Neural cell (in vitro differentiated cells): ENCODE results near the gene CPSF4L.

Source experiments
- CTCF ChIP-seq: fragments of 450-650 bp; IDR thresholded peaks from 2 replicates; pipeline ENCODE4 v1.5.1; 2014; ENCODE audit warnings: antibody characterized with exemption, mild to moderate bottlenecking, moderate library complexity; ENCODE audit not compliant: poor library complexity, severe bottlenecking
- TAF1 ChIP-seq: IDR thresholded peaks from 2 replicates; pipeline ENCODE4 v1.6.1; 2012; ENCODE audit warnings: low read depth
- TF ChIP-seq, protein P1 (sequence below): IDR thresholded peaks from 2 replicates; pipeline ENCODE4 v1.6.1; 2012; ENCODE audit warnings: borderline replicate concordance

DNA sequence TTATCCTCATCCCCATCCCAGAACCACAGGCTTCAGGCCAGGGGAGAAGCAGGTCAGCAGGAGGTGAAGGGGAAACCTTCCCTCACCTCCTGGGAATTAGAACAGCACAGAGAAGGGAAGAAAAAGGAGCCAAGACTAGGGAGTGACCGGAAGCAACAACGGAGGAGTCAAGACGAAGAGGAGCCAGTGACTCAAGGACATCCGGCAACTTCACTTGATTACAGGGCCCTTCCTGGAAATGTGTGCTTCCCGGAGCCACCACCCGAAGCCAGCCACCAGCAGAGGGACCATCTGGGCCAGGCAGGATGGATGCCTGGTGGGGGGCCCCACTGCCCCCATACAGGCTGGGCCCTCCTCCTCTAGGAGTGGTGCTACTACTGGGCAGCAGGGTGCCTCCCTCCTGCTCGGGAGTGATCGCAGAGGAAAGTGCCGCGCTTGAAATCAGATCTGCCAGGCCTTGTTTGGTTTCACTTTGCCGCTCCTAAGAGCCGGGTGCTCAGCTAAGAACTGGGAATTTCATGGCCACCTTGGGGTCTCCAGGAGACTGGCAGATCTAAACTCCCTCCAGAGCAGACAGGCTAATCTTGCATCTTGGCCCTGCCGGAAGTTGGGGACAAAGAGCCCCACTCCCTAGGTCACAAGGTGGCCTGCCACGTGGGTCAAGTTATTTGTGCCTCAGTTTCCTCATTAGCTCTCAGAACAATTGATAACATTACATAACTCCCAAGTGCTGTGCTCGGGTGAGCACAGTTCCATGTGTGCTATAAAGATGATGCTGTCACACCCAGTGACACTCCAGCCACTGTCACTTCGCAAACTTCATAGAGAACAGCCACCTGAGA is 43.5 kb upstream of the CPSF4L start:
- no peak for TF ChIP-seq CTCF
- TF ChIP-seq, protein P1, sequence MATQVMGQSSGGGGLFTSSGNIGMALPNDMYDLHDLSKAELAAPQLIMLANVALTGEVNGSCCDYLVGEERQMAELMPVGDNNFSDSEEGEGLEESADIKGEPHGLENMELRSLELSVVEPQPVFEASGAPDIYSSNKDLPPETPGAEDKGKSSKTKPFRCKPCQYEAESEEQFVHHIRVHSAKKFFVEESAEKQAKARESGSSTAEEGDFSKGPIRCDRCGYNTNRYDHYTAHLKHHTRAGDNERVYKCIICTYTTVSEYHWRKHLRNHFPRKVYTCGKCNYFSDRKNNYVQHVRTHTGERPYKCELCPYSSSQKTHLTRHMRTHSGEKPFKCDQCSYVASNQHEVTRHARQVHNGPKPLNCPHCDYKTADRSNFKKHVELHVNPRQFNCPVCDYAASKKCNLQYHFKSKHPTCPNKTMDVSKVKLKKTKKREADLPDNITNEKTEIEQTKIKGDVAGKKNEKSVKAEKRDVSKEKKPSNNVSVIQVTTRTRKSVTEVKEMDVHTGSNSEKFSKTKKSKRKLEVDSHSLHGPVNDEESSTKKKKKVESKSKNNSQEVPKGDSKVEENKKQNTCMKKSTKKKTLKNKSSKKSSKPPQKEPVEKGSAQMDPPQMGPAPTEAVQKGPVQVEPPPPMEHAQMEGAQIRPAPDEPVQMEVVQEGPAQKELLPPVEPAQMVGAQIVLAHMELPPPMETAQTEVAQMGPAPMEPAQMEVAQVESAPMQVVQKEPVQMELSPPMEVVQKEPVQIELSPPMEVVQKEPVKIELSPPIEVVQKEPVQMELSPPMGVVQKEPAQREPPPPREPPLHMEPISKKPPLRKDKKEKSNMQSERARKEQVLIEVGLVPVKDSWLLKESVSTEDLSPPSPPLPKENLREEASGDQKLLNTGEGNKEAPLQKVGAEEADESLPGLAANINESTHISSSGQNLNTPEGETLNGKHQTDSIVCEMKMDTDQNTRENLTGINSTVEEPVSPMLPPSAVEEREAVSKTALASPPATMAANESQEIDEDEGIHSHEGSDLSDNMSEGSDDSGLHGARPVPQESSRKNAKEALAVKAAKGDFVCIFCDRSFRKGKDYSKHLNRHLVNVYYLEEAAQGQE = no peak
- no peak for TF ChIP-seq TAF1
